H1 (cell line): ENCODE measurements around the gene ZNF367. TPM values are rescaled to one million over a fixed set of nuclear protein-coding genes. Genes with fewer than 3 reads are reported as not detected.

Experiments used
- EZH2 ChIP-seq: fragments of 200-600 bp; sonication (generic); IDR thresholded peaks from 2 replicates; pipeline ENCODE4 v1.7.1; 2012; ENCODE audit warnings: low read depth, mild to moderate bottlenecking, moderate library complexity, low read length, inconsistent platforms; ENCODE audit not compliant: severe bottlenecking
- JUND ChIP-seq: IDR thresholded peaks from 2 replicates; pipeline ENCODE4 v1.6.1; 2011; ENCODE audit warnings: mild to moderate bottlenecking, improper control_type of control experiment, low read length
- PHF8 ChIP-seq: fragments of 200-600 bp; sonication (generic); conservative IDR thresholded peaks from 2 replicates; pipeline ENCODE4 v1.7.1; 2012; ENCODE audit warnings: low read depth, mild to moderate bottlenecking, inconsistent platforms, low read length, moderate library complexity
- RXRA ChIP-seq: IDR thresholded peaks from 2 replicates; pipeline ENCODE4 v1.6.1; 2011; ENCODE audit warnings: low read depth, mild to moderate bottlenecking, low read length, moderate library complexity; ENCODE audit not compliant: insufficient read depth
- SIRT6 ChIP-seq: IDR thresholded peaks from one replicate; pipeline ENCODE4 v1.7.1; 2012; ENCODE audit warnings: low read length, inconsistent platforms
- SIX5 ChIP-seq: IDR thresholded peaks from 2 replicates; pipeline ENCODE4 v1.6.1; 2011; ENCODE audit warnings: mild to moderate bottlenecking, low read depth, low read length
- ZNF274 ChIP-seq: IDR thresholded peaks from 2 replicates; pipeline ENCODE4 v1.7.0; 2012; ENCODE audit warnings: low read length, borderline replicate concordance; ENCODE audit errors: extremely low read depth
- polyA plus RNA-seq, 7 experiments: library from polyadenylated mRNA; depleted of rRNA in 3 of 7; stranded (reverse) in 5 of 7; unstranded in 2 of 7; fragments of >200 nt in 5 of 7; fragments of 200-250 nt in 2 of 7; gene quantifications; 1 replicate in 5 of 7; 2 replicates in 1 of 7; 4 replicates in 1 of 7; pipeline versions ENCODE4 v1.2.1 to v1.2.3, GENCODE V29; 2011 to 2013; ENCODE audit warnings: missing spikeins in 2 of 7, mixed read lengths in 2 of 7
- total RNA-seq: library from RNA; stranded (reverse); fragmentation: NEBNext Ultra II Directional; extraction: Animal tissue kit (Norgen Biotek cat#: 25700); gene quantifications from 2 replicates; pipeline ENCODE4 v1.2.1, GENCODE V29; 2021
- TF ChIP-seq, protein P1 (sequence below): IDR thresholded peaks from 2 replicates; pipeline ENCODE4 v1.6.1; 2012; ENCODE audit warnings: inconsistent platforms
- TF ChIP-seq, protein P2 (sequence below), 3 experiments: IDR thresholded peaks; 1 replicate in 2 of 3; 2 replicates in 1 of 3; pipeline versions ENCODE4 v1.5.1 to v1.6.1; 2011; ENCODE audit warnings: low read length in 3 of 3, mild to moderate bottlenecking in 3 of 3, inconsistent platforms in 2 of 3, low read depth in 1 of 3, moderate library complexity in 1 of 3; ENCODE audit not compliant: insufficient read depth in 1 of 3; ENCODE audit errors: control extremely low read depth in 1 of 3

ZNF367 gene
- total and polyA plus RNA-seq, 2 of the 8 experiments (the other 6 are each of a cell fraction or from before 2014, with no cell fraction given): 2.2 to 8.2 TPM

DNA sequence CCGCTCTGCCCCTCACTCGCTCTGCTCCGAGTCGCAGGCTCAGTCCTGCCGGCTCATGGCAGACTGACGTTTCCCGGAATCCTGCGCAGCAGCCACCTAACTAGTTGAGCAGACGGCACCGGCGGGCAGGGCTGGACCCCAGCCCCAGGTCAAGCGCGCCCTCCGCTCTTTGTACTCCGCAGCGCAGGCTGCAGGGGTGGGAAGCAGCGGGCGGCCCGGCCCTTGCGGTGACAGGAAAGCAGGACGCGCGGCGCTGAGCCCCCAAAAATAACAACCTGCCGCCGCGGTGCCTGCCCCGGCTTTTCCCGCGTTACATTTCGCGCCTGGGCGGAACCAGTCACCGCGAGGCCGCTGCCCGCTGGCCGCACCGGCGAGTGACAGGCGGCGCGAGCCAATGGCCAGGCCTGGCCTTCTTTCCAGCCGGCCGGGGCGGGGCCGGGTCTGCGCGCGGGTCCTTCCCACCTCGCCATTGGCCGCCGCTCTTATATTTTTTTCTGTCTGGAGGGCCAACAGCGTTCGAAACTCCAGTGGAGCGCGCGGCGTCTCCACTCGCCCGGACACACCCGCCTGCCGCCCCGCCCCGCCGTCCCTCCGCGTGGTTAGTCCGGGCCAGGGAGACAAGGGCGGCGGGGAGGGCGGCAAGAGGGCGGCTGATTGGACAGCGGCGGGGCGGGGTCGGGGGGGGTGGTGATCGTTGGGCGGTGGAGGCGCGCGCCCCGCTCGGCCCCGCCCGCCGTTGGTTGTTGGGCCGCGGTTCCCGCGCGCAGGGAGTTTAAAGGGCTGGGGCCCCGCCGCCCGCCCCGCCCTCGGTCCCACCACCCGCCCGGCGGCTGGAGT is at the start of gene ZNF367 (continued):
- TF ChIP-seq, protein P1, sequence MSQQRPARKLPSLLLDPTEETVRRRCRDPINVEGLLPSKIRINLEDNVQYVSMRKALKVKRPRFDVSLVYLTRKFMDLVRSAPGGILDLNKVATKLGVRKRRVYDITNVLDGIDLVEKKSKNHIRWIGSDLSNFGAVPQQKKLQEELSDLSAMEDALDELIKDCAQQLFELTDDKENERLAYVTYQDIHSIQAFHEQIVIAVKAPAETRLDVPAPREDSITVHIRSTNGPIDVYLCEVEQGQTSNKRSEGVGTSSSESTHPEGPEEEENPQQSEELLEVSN: peak; percentile 88
- TF ChIP-seq EZH2: no peak
- TF ChIP-seq SIX5: no peak
- TF ChIP-seq, protein P2, sequence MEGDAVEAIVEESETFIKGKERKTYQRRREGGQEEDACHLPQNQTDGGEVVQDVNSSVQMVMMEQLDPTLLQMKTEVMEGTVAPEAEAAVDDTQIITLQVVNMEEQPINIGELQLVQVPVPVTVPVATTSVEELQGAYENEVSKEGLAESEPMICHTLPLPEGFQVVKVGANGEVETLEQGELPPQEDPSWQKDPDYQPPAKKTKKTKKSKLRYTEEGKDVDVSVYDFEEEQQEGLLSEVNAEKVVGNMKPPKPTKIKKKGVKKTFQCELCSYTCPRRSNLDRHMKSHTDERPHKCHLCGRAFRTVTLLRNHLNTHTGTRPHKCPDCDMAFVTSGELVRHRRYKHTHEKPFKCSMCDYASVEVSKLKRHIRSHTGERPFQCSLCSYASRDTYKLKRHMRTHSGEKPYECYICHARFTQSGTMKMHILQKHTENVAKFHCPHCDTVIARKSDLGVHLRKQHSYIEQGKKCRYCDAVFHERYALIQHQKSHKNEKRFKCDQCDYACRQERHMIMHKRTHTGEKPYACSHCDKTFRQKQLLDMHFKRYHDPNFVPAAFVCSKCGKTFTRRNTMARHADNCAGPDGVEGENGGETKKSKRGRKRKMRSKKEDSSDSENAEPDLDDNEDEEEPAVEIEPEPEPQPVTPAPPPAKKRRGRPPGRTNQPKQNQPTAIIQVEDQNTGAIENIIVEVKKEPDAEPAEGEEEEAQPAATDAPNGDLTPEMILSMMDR (IDR thresholded peaks at IDR 0.05; ENCODE audit: control extremely low read depth in 1 of 3, insufficient read depth in 1 of 3, low read depth in 1 of 3, low read length in 3 of 3): no peak
- no peak for TF ChIP-seq RXRA
- TF ChIP-seq ZNF274: no peak
- peak; percentile 71; the same call in 1 of the 2 replicates for TF ChIP-seq PHF8
- no peak for TF ChIP-seq JUND
- no peak for TF ChIP-seq SIRT6
